HepG2 (cell line): ENCODE results near the gene ZNF484. TPM values are rescaled to one million over a fixed set of nuclear protein-coding genes. Genes with fewer than 3 reads are reported as not detected.

ENCODE experiments used
- ATAC-seq: fragments of 200-7000 bp; cut with Tn5 transposase; 3 replicates; pipeline ENCODE4 v1.9.1; 2020; ENCODE audit warnings: mild to moderate bottlenecking, moderate library complexity
- BruUV-seq: library from RNA; stranded (reverse); fragments of 400-500 nt; replicated peaks from 2 replicates; lab custom pipeline; 2021; lab: Mats Ljungman, UMichigan
- CTCF ChIA-PET: fragments of 300-600 bp; formaldehyde crosslinking; extraction: SDS; loops from one replicate; lab custom pipeline; 2021; ENCODE audit warnings: low total read pairs, inconsistent platforms, low intra/inter-chr PET ratio; lab: Yijun Ruan, JAX
- POLR2A ChIA-PET: fragments of 350-600 bp; sonication (Branson Sonifier 250); formaldehyde crosslinking; loops from one replicate; lab custom pipeline; 2020; ENCODE audit warnings: antibody characterized with exemption, inconsistent platforms; lab: Yijun Ruan, JAX
- DNase-seq: peaks from one replicate; pipeline ENCODE4 v3.0.0-alpha.2; 2015; ENCODE audit warnings: low spot score
- FAIRE-seq: peaks from 3 replicates; lab custom pipeline; 2011; peaks lifted over from hg19 to GRCh38; lab: Jason Lieb, UNC
- H2AFZ ChIP-seq: one replicate; pipeline ENCODE4 v1.6.1; 2011; ENCODE audit warnings: low read length, inconsistent platforms
- H3K27ac ChIP-seq: fragments of 300-600 bp; 3 replicates; pipeline ENCODE4 v1.8.0; 2011; ENCODE audit warnings: mixed run types, mild to moderate bottlenecking, mixed read lengths, low read length, inconsistent platforms; ENCODE audit not compliant: insufficient read depth; ENCODE audit errors: extremely low read length
- H3K27me3 ChIP-seq, 2 experiments: fragments of 200-600 bp in 1 of 2; 2 replicates in 1 of 2; 3 replicates in 1 of 2; pipeline versions ENCODE4 v1.6.0 to v1.8.0; 2011; ENCODE audit warnings: low read length in 2 of 2, mild to moderate bottlenecking in 2 of 2, moderate library complexity in 2 of 2, inconsistent platforms in 1 of 2; ENCODE audit not compliant: insufficient read depth in 2 of 2, control insufficient read depth in 1 of 2
- H3K36me3 ChIP-seq, 2 experiments: fragments of 200-600 bp in 1 of 2; replicated peaks in 1 of 2; 2 replicates in 1 of 2; 3 replicates in 1 of 2; pipeline versions ENCODE4 v1.5.1 to v1.8.0; 2011; ENCODE audit warnings: low read length in 2 of 2, inconsistent platforms in 1 of 2; ENCODE audit not compliant: insufficient read depth in 2 of 2, control insufficient read depth in 1 of 2
- H3K4me1 ChIP-seq: 2 replicates; pipeline ENCODE4 v1.5.1; 2012; ENCODE audit warnings: low read length, inconsistent platforms; ENCODE audit not compliant: insufficient read depth
- H3K4me2 ChIP-seq: 2 replicates; pipeline ENCODE4 v1.6.0; 2011; ENCODE audit warnings: low read depth, low read length, inconsistent platforms
- H3K4me3 ChIP-seq, 3 experiments: fragments of 200-600 bp in 1 of 3; sonication (generic), shearing (Covaris generic) in 1 of 3; replicated peaks in 1 of 3; 2 replicates each; pipeline ENCODE4 v1.5.1; 2011 to 2016; ENCODE audit warnings: low read length in 3 of 3, inconsistent platforms in 2 of 3, low read depth in 2 of 3, mild to moderate bottlenecking in 2 of 3, control low read depth in 1 of 3, mixed read lengths in 1 of 3; ENCODE audit not compliant: insufficient read depth in 1 of 3
- H3K79me2 ChIP-seq: one replicate; pipeline ENCODE4 v1.6.1; 2011; ENCODE audit warnings: low read length, inconsistent platforms; ENCODE audit not compliant: insufficient read depth
- H3K9ac ChIP-seq: 2 replicates; pipeline ENCODE4 v1.6.0; 2011; ENCODE audit warnings: mild to moderate bottlenecking, low read depth, low read length, inconsistent platforms; ENCODE audit not compliant: insufficient read depth
- H3K9me3 ChIP-seq: 2 replicates; pipeline ENCODE4 v1.5.1; 2012; ENCODE audit warnings: mild to moderate bottlenecking, low read length
- H4K20me1 ChIP-seq: 2 replicates; pipeline ENCODE4 v1.6.0; 2011; ENCODE audit warnings: inconsistent platforms, mild to moderate bottlenecking, low read length, moderate library complexity; ENCODE audit not compliant: insufficient read depth
- ATAD3A ChIP-seq: sonication (generic); formaldehyde crosslinking; IDR thresholded peaks from 2 replicates; pipeline ENCODE4 v1.4.0; 2020; ENCODE audit warnings: missing genetic modification reagents
- CENPBD1 ChIP-seq: sonication (generic); formaldehyde crosslinking; IDR thresholded peaks from 2 replicates; pipeline ENCODE4 v1.8.0; 2022; ENCODE audit warnings: missing genetic modification reagents, low read depth, mild to moderate bottlenecking, borderline replicate concordance
- CERS6 ChIP-seq: sonication (generic); formaldehyde crosslinking; IDR thresholded peaks from 2 replicates; pipeline ENCODE4 v1.5.0; 2020; ENCODE audit warnings: missing genetic modification reagents
- EP300 ChIP-seq, 3 experiments: sonication (generic) in 1 of 3; formaldehyde crosslinking in 1 of 3; IDR thresholded peaks; 2 replicates each; pipeline versions ENCODE4 v1.5.1 to v1.6.1; 2011 to 2020; ENCODE audit warnings: low read depth in 2 of 3, low read length in 2 of 3, borderline replicate concordance in 1 of 3, improper control_type of control experiment in 1 of 3, mild to moderate bottlenecking in 1 of 3, missing genetic modification reagents in 1 of 3, moderate library complexity in 1 of 3
- HNRNPL ChIP-seq: fragments of 200-400 bp; formaldehyde crosslinking; IDR thresholded peaks from 2 replicates; pipeline ENCODE4 v1.6.1; 2017; ENCODE audit warnings: mild to moderate bottlenecking, low read depth, low read length
- PREB ChIP-seq: sonication (generic); formaldehyde crosslinking; IDR thresholded peaks from 2 replicates; pipeline ENCODE4 v1.4.0; 2020; ENCODE audit warnings: missing genetic modification reagents
- ZBTB46 ChIP-seq: sonication (generic); formaldehyde crosslinking; IDR thresholded peaks from 2 replicates; pipeline ENCODE4 v1.4.0; 2020; ENCODE audit warnings: mild to moderate bottlenecking, missing genetic modification reagents, borderline replicate concordance
- ZEB1 ChIP-seq: IDR thresholded peaks from 2 replicates; pipeline ENCODE4 v1.6.1; 2012; ENCODE audit warnings: mild to moderate bottlenecking, low read depth, inconsistent platforms; ENCODE audit not compliant: insufficient replicate concordance
- ZNF10 ChIP-seq: sonication (generic); formaldehyde crosslinking; IDR thresholded peaks from 2 replicates; pipeline ENCODE4 v1.4.0; 2020; ENCODE audit warnings: mild to moderate bottlenecking, low read depth, missing genetic modification reagents, borderline replicate concordance
- ZNF225 ChIP-seq: sonication (generic); formaldehyde crosslinking; IDR thresholded peaks from 2 replicates; pipeline ENCODE4 v1.4.0; 2020; ENCODE audit warnings: mild to moderate bottlenecking, missing genetic modification reagents
- ZSCAN25 ChIP-seq: sonication (generic); formaldehyde crosslinking; IDR thresholded peaks from 2 replicates; pipeline ENCODE4 v1.8.0; 2022; ENCODE audit warnings: mild to moderate bottlenecking, missing genetic modification reagents
- ZSCAN5A ChIP-seq: sonication (generic); formaldehyde crosslinking; IDR thresholded peaks from 2 replicates; pipeline ENCODE4 v1.8.0; 2022; ENCODE audit warnings: mild to moderate bottlenecking, missing genetic modification reagents, borderline replicate concordance
- in situ Hi-C: cut with HindIII; loops from 2 replicates; pipeline ENCODE4 v1.10.0; 2017; ENCODE audit warnings: low pct_unique_long_range_greater_than_20kb; ENCODE audit not compliant: extremely low pct_ligation_motif_present
- intact Hi-C: fragments of 100-400 bp; cut with micrococcal nuclease; formaldehyde crosslinking; loops from one replicate; pipeline ENCODE4 v1.10.0; 2022; ENCODE audit not compliant: unreplicated experiment
- polyA plus RNA-seq, 8 experiments: library from polyadenylated mRNA; depleted of rRNA in 3 of 8; stranded (reverse) in 7 of 8; unstranded in 1 of 8; fragments of >200 nt; fragmentation: Illumina TruSeq in 4 of 8; extraction: Trizol in 4 of 8; gene quantifications; 2 replicates each; pipeline versions ENCODE4 v1.2.1 to v1.2.3, GENCODE V29; 2011 to 2016; ENCODE audit warnings: low read depth in 4 of 8, missing spikeins in 1 of 8, mixed read lengths in 1 of 8; ENCODE audit not compliant: insufficient read depth in 1 of 8
- total RNA-seq, 5 experiments: library from RNA; depleted of rRNA; stranded (reverse); fragments of >200 nt; fragmentation: Illumina TruSeq; extraction: Trizol; gene quantifications; 2 replicates each; pipeline ENCODE4 v1.2.3, GENCODE V29; 2016; ENCODE audit warnings: low read depth in 1 of 5
- TF ChIP-seq, protein P1 (sequence below): sonication (generic); formaldehyde crosslinking; IDR thresholded peaks from 2 replicates; pipeline ENCODE4 v1.9.0; 2022; ENCODE audit warnings: missing genetic modification reagents, mild to moderate bottlenecking, borderline replicate concordance

ZNF484 gene
- total and polyA plus RNA-seq, 2 of the 13 experiments (the other 11 are each of a cell fraction or from before 2014, with no cell fraction given), result 0.96 to 7.2 TPM

- TF ChIP-seq EP300 (IDR thresholded peaks at IDR 0.05; ENCODE audit: low read depth in 2 of 2, low read length in 2 of 2) (no peak), EP300 (CRISPR knock-in tag; IDR thresholded peaks at IDR 0.05; ENCODE audit: borderline replicate concordance) (no peak), ZSCAN25 (CRISPR knock-in tag) (no peak), ZEB1 (no peak), ZNF225 (CRISPR knock-in tag) (no peak), PREB (no peak), ZSCAN5A (CRISPR knock-in tag) (no peak)
Measured at GRCh38 chr9:92860867-92861266, 17.0 kb downstream of the ZNF484 start (continued).

GRCh38 chr9:92857236-92857635 lies 20.6 kb downstream of the ZNF484 start:
- H3K4me2 ChIP-seq, result no peak overlapping the region
- no peak overlapping the region for H2AFZ ChIP-seq
- POLR2A ChIA-PET, result no interaction called here
- H3K36me3 ChIP-seq, result peaks cover 8 to 25% of the 10 kb centered on the region in 2 experiments
- H3K4me3 ChIP-seq, result no peak overlapping the region
- H3K4me1 ChIP-seq, result no peaks in the 10 kb centered on the region
- H4K20me1 ChIP-seq, result no peaks in the 10 kb centered on the region; the same call in 1 of the 2 replicates
- in situ Hi-C loops (no loop called here), intact Hi-C loops (no loop called here)
- H3K79me2 ChIP-seq, result no peaks in the 10 kb centered on the region
- FAIRE-seq (no peak), ATAC-seq (no peak), DNase-seq (no peak)
- no peak overlapping the region for H3K9ac ChIP-seq
- no TSS peak for BruUV-seq
- no peaks in the 10 kb centered on the region for H3K9me3 ChIP-seq
- CTCF ChIA-PET, result no interaction called here
- H3K27me3 ChIP-seq, result no peaks in the 10 kb centered on the region
- H3K27ac ChIP-seq, result no peak overlapping the region
- TF ChIP-seq CENPBD1 (CRISPR knock-in tag), result no peak
- no peak for TF ChIP-seq ATAD3A (CRISPR knock-in tag)
- TF ChIP-seq HNRNPL, result no peak
- no peak for TF ChIP-seq CERS6 (CRISPR knock-in tag)
- TF ChIP-seq ZNF10 (CRISPR knock-in tag), result no peak
- TF ChIP-seq ZBTB46 (CRISPR knock-in tag), result no peak
- TF ChIP-seq, protein P1, sequence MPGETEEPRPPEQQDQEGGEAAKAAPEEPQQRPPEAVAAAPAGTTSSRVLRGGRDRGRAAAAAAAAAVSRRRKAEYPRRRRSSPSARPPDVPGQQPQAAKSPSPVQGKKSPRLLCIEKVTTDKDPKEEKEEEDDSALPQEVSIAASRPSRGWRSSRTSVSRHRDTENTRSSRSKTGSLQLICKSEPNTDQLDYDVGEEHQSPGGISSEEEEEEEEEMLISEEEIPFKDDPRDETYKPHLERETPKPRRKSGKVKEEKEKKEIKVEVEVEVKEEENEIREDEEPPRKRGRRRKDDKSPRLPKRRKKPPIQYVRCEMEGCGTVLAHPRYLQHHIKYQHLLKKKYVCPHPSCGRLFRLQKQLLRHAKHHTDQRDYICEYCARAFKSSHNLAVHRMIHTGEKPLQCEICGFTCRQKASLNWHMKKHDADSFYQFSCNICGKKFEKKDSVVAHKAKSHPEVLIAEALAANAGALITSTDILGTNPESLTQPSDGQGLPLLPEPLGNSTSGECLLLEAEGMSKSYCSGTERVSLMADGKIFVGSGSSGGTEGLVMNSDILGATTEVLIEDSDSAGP (CRISPR knock-in tag), result no peak
